SU-DHL-6 (cell line): Measurements from ENCODE around the gene AHCY.

ENCODE experiments used
- H2AFZ ChIP-seq: fragments of 200-600 bp; sonication (generic); 2 replicates; pipeline ENCODE4 v1.6.1; 2014; ENCODE audit warnings: low read depth, mild to moderate bottlenecking, moderate library complexity, mixed read lengths, antibody characterized with exemption, low read length; ENCODE audit not compliant: severe bottlenecking
- H3F3A ChIP-seq: fragments of 200-600 bp; shearing (Covaris generic); 2 replicates; pipeline ENCODE4 v1.6.0; 2016; ENCODE audit warnings: antibody characterized with exemption, mild to moderate bottlenecking; ENCODE audit not compliant: insufficient read depth
- H3K27ac ChIP-seq: fragments of 200-600 bp; sonication (generic); 2 replicates; pipeline ENCODE4 v1.5.1; 2016; ENCODE audit warnings: low read depth, mild to moderate bottlenecking, low read length, moderate library complexity, mixed read lengths
- H3K27me3 ChIP-seq: fragments of 200-600 bp; sonication (generic), shearing (Covaris generic); 2 replicates; pipeline ENCODE4 v1.6.0; 2014; ENCODE audit warnings: mild to moderate bottlenecking, low read length
- H3K36me3 ChIP-seq: fragments of 200-600 bp; sonication (generic); 2 replicates; pipeline ENCODE4 v1.6.1; 2014; ENCODE audit warnings: mild to moderate bottlenecking, low read length, mixed read lengths
- H3K4me2 ChIP-seq: fragments of 300-600, 200-600 bp; shearing (Covaris generic), sonication (generic); 2 replicates; pipeline ENCODE4 v1.6.0; 2014; ENCODE audit warnings: low read length, low read depth, mild to moderate bottlenecking; ENCODE audit not compliant: poor library complexity, severe bottlenecking
- H3K4me3 ChIP-seq: fragments of 200-600 bp; sonication (generic); 2 replicates; pipeline ENCODE4 v1.5.1; 2014; ENCODE audit warnings: antibody characterized with exemption, low read length, mild to moderate bottlenecking, mixed read lengths; ENCODE audit not compliant: insufficient read depth, poor library complexity, severe bottlenecking
- H3K79me2 ChIP-seq: fragments of 200-600 bp; sonication (generic); 2 replicates; pipeline ENCODE4 v1.6.1; 2014; ENCODE audit warnings: mild to moderate bottlenecking, low read length, moderate library complexity; ENCODE audit not compliant: insufficient read depth
- H3K9ac ChIP-seq: fragments of 200-600 bp; sonication (generic); 2 replicates; pipeline ENCODE4 v1.7.0; 2014; ENCODE audit warnings: mild to moderate bottlenecking, low read length
- H3K9me2 ChIP-seq: fragments of 200-600 bp; sonication (generic); replicated peaks from 2 replicates; pipeline ENCODE4 v1.6.1; 2014; ENCODE audit warnings: low read length; ENCODE audit not compliant: insufficient read depth
- H3K9me3 ChIP-seq: fragments of 200-600 bp; sonication (generic); 2 replicates; pipeline ENCODE4 v1.6.1; 2014; ENCODE audit warnings: low read length, mixed read lengths; ENCODE audit not compliant: insufficient read depth
- H4K20me1 ChIP-seq: fragments of 200-600 bp; sonication (generic); 2 replicates; pipeline ENCODE4 v1.6.1; 2014; ENCODE audit warnings: low read depth, mild to moderate bottlenecking, antibody characterized with exemption, low read length, moderate library complexity, mixed read lengths
- CTCF ChIP-seq: fragments of 200-600 bp; sonication (generic); IDR thresholded peaks from one replicate; pipeline ENCODE4 v1.5.1; 2017; ENCODE audit warnings: antibody characterized with exemption, mild to moderate bottlenecking, low read length, moderate library complexity; ENCODE audit not compliant: insufficient read depth, poor library complexity, severe bottlenecking
- EZH2phosphoT487 ChIP-seq: fragments of 200-600 bp; sonication (generic), shearing (Covaris generic); conservative IDR thresholded peaks from 2 replicates; pipeline ENCODE4 v1.6.1; 2018; ENCODE audit warnings: mild to moderate bottlenecking, antibody characterized with exemption, low read length, moderate library complexity, mixed read lengths

Gene AHCY

GRCh38 chr20:34337982-34338726 is 35.0 kb upstream of the AHCY start:
- Histone ChIP-seq H4K20me1 (no peaks in the 10 kb centered on the region), H3K4me3 (peak overlapping the region; percentile 37), H3K27me3 (no peaks in the 10 kb centered on the region), H3K36me3 (no peaks in the 10 kb centered on the region), H3K9ac (peak overlapping the region; percentile 19; the same call in 1 of the 2 replicates), H3K9me2 (no peaks in the 10 kb centered on the region), H2AFZ (peak overlapping the region; percentile 92), H3K79me2 (no peaks in the 10 kb centered on the region), H3F3A (peaks cover 6% of the 10 kb centered on the region; the same call in 1 of the 2 replicates), H3K4me2 (peak overlapping the region; percentile 58), H3K27ac (peak overlapping the region; percentile 38; the same call in 1 of the 2 replicates), H3K9me3 (no peaks in the 10 kb centered on the region)
- no peak for TF ChIP-seq CTCF
- TF ChIP-seq EZH2phosphoT487: no peak

GRCh38 chr20:34337544-34337943 is 34.4 kb upstream of the AHCY start:
- Histone ChIP-seq H3K27ac (no peak overlapping the region), H3K79me2 (no peaks in the 10 kb centered on the region), H2AFZ (peak overlapping the region; percentile 92), H3F3A (peaks cover 6% of the 10 kb centered on the region; the same call in 1 of the 2 replicates), H3K9me3 (no peaks in the 10 kb centered on the region), H3K27me3 (no peaks in the 10 kb centered on the region), H3K4me3 (no peak overlapping the region), H3K9me2 (no peaks in the 10 kb centered on the region), H3K9ac (no peak overlapping the region), H3K4me2 (no peak overlapping the region), H3K36me3 (no peaks in the 10 kb centered on the region), H4K20me1 (no peaks in the 10 kb centered on the region)
- TF ChIP-seq EZH2phosphoT487 (no peak), CTCF (no peak)

GRCh38 chr20:34334654-34335407 is 31.7 kb upstream of the AHCY start:
- H3K9ac ChIP-seq: no peak overlapping the region

More at GRCh38 chr20:34334654-34335407, 31.7 kb upstream of the AHCY start:
- Histone ChIP-seq H3K36me3 (no peaks in the 10 kb centered on the region), H3K79me2 (no peaks in the 10 kb centered on the region), H3K27ac (no peak overlapping the region), H3K27me3 (no peaks in the 10 kb centered on the region), H3K9me2 (no peaks in the 10 kb centered on the region), H3F3A (no peaks in the 10 kb centered on the region), H3K9me3 (no peaks in the 10 kb centered on the region), H4K20me1 (no peaks in the 10 kb centered on the region), H2AFZ (no peak overlapping the region), H3K4me3 (no peak overlapping the region), H3K4me2 (no peak overlapping the region)
- TF ChIP-seq CTCF (no peak), EZH2phosphoT487 (no peak)
